ENCODE data around the gene SNW1.
"Not testable (repeated sequence)": the region's sequence is repeated elsewhere in the genome, so short reads cannot be mapped to it uniquely, and the experiment has no call there.

Gene SNW1

DNA sequence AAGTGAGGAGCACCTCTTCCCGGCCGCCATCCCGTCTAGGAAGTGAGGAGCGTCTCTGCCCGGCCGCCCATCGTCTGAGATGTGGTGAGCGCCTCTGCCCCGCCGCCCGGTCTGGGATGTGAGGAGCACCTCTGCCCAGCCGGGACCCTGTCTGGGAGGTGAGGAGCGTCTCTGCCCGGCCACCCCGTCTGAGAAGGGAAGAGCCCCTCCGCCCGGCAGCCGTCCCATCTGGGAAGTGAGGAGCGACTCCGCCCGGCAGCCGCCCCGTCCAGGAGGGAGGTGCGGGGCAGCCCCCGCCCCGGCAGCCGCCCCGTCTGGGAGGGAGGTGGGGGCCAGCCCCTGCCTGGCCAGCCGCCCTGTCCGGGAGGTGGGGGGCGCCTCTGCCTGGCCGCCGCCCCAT, 13.5 kb downstream of the SNW1 start:
- not testable (repeated sequence) for DNase-seq (ENCODE audit: low read depth)

- no peak for DNase-seq (ENCODE audit: low read depth)
Measured at GRCh38 chr14:77746064-77746702, 14.8 kb downstream of the SNW1 start.

DNA sequence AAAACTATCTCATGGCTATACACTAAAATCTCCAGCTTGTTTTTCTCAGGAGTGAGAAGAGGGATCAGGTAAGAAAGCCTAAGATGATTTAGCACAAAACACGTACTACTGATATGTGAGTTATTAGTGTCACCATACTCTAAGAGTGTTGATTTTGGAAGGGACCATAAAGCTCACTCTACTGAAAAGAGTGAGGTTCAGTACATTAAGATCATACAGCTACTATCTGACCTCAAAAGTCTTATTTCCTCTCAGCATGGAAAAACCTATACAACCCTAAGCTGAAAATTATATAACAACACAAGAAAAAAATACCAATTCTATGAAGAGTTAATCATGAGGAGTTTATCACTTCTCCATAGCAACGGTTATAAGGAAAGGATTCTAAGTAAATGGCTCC, 19.5 kb downstream of the SNW1 start:
- no peak for DNase-seq (ENCODE audit: low read depth)

GRCh38 chr14:77738559-77739250, 22.3 kb downstream of the SNW1 start:
- no peak for DNase-seq (ENCODE audit: low read depth)

GRCh38 chr14:77730976-77731497, 29.9 kb downstream of the SNW1 start:
- peak; percentile 54 for DNase-seq (ENCODE audit: low read depth)

GRCh38 chr14:77722301-77722700, 38.7 kb downstream of the SNW1 start:
- DNase-seq (ENCODE audit: low read depth): no peak

DNA sequence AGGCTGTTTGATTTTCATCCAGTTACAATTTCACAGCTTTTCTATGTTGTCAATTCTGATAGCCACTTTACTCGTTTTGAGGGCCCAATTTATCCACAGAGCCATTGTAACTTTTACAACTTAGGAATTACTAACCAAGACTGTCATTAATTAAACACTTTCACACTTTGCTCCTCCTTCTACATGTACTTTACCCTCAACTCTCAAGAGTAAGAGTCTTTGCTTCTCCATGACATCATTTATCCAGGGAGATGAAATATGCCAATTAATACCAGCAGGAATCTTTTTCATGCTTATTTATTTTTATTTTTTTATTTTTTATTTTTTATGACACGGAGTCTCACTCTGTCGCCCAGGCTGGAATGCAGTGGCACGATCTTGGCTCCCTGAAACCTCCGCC, 39.5 kb downstream of the SNW1 start:
- no peak for DNase-seq (ENCODE audit: low read depth)

GRCh38 chr14:77717608-77718305, 43.2 kb downstream of the SNW1 start:
- DNase-seq (ENCODE audit: low read depth): no peak

- no peak for DNase-seq (ENCODE audit: low read depth)
Measured at GRCh38 chr14:77714926-77715325, 46.0 kb downstream of the SNW1 start.

- DNase-seq (ENCODE audit: low read depth): no peak
Measured at GRCh38 chr14:77710364-77710763, 50.6 kb downstream of the SNW1 start.

DNA sequence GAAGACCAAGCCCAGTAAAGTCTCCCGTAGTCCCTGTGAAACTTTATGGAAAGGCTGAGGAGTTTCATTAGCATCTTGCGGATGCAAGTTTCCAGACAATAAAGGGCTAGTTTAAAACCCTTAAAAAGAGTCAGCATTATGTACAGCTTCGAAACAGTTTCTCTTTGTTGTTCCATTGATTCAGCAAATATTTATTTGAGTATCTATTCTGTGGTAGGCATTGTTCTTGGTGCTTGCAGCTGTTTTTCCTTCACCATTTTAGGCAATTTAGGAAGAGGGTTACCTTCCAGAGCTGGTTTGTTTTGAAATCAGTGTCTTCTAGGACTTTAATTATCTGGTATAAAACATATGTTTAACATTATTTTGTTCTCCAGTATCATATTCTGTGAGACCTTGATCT, 51.5 kb downstream of the SNW1 start:
- DNase-seq (ENCODE audit: low read depth): no peak

DNA sequence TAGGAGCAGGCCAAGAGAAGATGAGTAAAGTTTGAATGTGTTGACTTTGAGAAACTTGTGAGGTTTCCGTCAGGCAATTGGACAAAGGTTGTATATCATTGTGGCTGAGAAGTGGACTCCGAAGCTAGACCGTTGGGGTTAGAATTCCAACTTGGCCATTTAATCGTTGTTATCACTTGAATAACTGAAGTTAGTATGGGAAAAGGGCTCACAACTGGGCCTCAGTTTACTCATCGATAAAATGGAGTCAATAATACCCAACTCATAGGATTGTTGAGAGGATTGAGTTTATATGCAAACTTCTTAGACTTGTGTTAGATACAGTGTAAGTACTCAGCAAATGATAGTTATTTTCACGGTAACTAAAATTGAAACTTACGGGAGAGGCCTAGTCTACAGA, 52.2 kb downstream of the SNW1 start:
- DNase-seq (ENCODE audit: low read depth): no peak

- peak; percentile 85 for DNase-seq (ENCODE audit: low read depth)
Measured at GRCh38 chr14:77707724-77708408, 53.1 kb downstream of the SNW1 start, which contains the start of the genes ALKBH1 and SLIRP. TSS of gene ALKBH1 (minus strand) at chr14:77708023. CDS start at chr14:77708004, 19 bp downstream. TSS of gene SLIRP (plus strand) at chr14:77708103. CDS start at chr14:77708112, 9 bp downstream.

- peak; percentile 66 for DNase-seq (ENCODE audit: low read depth)
Measured at GRCh38 chr14:77707355-77707723, 53.6 kb downstream of the SNW1 start.

DNA sequence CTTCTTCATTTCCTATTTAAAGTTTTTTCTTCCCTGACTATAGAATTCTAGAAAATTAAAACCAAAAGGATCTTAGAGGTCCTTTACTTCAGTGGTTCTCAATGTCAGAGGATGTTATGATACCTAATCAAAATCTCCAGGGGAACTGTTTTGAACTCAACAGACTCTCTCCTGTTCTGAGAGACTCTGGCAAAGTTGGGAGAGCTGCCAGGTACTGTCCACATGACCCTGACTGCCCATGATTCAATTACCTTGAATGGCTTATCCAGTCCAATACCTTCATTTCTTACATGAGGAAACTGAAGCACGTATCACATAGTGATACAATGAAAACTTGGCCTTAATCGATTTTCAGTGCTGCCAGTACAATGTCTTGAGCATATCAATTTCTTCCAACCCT, 69.7 kb downstream of the SNW1 start:
- no peak for DNase-seq (ENCODE audit: low read depth)

- DNase-seq (ENCODE audit: low read depth): peak; percentile 40
Measured at GRCh38 chr14:77682158-77682553, 78.8 kb downstream of the SNW1 start.

DNA sequence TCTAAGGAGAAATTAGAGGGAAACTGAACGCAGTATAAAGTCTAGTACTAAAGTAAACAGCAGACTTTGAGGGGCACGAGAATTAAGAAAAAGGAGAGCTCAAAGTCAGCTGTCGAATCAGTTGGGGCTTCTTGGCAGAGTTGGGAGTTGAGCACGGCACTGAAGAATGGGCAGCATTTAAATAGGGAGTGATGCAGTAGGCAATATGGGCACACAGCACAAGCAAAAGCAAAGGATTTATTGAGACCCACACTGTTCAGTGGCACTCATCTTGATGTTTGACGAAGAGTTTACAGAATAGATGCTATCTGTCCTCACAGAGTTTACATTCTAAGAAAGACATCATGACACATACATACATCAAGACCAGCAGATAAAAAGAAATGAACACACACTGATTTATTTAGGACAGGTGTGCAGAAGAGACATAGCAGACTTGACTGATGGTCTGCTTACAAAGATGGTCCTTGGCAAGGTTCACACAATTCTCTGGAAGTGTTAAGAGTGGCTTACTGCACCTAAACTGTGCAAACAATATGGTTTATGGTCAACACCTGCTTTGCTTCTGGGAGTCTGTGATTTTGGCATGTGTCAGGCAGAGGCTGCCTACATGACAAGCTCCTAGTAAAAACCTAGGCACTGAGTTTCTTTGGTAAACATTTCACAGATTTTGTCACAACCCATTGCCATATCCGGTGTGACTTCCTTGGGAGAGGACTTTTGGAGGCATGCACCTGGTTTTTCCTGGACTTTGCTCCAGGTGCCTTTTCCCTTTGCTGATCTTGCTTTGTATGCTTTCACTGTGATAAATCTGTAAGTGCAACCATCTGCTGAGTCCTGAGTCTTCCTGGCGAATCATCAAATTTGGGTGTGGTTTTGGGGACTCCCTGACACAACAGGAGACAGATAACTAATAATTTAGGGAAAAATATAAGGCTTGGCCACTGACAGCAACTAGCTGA, 79.5 kb downstream of the SNW1 start:
- DNase-seq (ENCODE audit: low read depth): peak; percentile 39

GRCh38 chr14:77674931-77675330, 86.0 kb downstream of the SNW1 start:
- no peak for DNase-seq (ENCODE audit: low read depth)

- no peak for DNase-seq (ENCODE audit: low read depth)
Measured at GRCh38 chr14:77673193-77673592, 87.8 kb downstream of the SNW1 start.
